ENCODE measurements around the gene TACC2.

TACC2 gene

DNA sequence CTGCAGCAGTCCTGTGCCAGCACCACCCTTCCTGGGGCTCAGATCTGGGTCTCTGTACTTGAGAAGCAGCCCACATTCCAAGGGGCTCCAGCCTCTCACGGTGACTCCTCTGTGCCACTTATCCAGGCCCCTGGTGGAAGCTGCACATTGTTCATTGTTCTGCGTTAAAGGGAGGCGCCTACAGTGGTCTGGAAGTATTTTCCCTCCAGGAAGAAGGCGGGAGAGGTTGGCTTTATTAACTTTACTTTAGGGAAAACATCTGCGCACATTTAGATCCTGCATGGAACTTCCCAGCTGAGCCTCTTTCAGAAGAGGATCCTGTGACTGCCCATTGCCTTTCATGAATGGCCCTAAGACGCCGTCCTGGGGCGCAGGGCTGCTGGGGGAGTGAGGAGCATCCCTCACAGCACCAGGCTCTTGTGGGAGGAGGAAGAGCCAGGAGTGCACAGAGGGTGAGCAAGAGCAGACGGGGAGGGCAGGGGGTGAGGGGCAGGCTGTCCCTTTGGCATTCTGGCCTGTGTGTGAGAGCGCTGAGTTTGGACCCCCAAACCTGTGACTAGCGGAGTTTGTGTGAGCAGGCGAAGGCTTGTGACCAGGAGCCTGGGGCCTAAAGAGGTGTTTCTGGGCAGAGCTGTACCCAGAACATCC is 183.5 kb downstream of the TACC2 start:
- no peak for DNase-seq

- no peak for DNase-seq
Measured at GRCh38 chr10:122173337-122173736, 184.4 kb downstream of the TACC2 start.

- DNase-seq: no peak
Measured at GRCh38 chr10:122173766-122174435, 184.9 kb downstream of the TACC2 start.

GRCh38 chr10:122176232-122177213 is 187.6 kb downstream of the TACC2 start:
- no peak for DNase-seq

- DNase-seq: no peak
Measured at GRCh38 chr10:122178655-122179054, 189.7 kb downstream of the TACC2 start.

DNA sequence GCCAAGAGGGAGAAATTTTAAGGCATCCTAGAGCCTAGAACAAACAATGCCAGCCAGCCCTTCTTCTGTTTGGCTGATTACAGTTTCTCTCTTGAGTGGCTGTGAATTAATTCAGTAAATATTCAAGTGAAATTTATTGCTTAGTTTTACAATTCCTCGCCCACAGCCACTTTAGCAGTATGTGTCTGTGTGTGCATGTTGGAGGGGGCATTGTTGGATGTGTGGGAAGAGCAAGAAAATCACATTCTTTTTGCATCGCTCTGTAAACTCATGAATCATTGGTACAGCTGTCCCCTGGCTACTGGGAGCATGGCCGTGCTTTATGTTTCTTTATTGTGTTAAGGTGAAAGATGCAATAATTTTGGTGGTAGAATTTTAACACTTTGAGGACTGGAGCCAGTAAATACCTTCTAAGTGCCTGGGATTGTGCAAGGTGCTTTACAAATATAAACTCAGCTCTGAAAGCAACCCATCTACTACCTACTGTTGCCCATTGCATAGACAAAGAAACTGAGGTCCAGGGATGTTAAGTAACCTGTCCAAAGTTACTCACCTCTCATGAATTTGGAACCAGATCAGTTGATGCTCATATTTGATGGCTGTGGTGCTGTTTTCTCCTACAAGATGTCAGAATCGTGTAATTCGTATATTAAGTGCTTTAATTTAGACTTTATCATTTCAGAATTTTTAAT is 192.2 kb downstream of the TACC2 start:
- no peak for DNase-seq

DNA sequence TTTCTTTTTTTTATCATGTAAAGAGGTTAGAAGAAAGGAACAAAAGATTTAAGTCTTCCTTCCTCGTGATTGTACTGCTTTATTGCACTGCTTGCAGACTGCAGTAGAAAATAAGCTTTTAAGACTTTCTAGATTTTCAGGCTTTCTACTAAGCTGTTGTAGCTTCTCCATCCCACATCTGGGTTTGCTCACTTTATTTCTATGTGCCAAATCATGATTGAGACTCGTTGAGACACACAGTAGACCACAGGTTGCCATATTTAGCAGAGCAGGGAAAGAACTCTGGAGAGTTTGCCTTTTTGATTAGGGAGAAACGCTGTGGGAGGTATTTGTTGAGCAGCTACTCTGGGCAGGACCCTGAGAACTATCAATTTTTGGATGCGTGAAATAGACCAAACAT is 192.9 kb downstream of the TACC2 start:
- DNase-seq: no peak

- DNase-seq: no peak
Measured at GRCh38 chr10:122182308-122182707, 193.3 kb downstream of the TACC2 start.

GRCh38 chr10:122184254-122184653 is 195.3 kb downstream of the TACC2 start:
- DNase-seq: no peak

DNA sequence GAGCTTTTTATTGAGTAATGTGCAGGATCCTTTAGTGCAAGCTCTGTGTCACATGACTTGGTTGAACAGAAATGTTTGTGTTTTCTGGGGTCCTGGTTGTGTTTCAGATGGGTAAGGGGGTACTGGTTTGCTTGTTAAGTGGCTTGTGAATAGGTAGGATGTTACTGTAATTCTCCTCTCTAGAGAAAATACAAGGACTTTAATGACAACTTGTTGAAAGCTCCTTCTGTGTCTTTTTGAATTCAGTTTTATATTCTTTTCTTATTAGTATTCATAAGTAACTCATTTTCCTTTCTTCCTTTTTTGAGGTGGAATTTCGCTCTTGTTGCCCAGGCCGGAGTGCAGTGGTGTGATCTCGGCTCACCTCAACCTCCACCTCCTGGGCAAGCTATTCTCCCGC is 196.7 kb downstream of the TACC2 start:
- no peak for DNase-seq

GRCh38 chr10:122186816-122187810 is 198.2 kb downstream of the TACC2 start:
- no peak for DNase-seq

- DNase-seq: no peak
Measured at GRCh38 chr10:122188706-122189105, 199.7 kb downstream of the TACC2 start.

DNA sequence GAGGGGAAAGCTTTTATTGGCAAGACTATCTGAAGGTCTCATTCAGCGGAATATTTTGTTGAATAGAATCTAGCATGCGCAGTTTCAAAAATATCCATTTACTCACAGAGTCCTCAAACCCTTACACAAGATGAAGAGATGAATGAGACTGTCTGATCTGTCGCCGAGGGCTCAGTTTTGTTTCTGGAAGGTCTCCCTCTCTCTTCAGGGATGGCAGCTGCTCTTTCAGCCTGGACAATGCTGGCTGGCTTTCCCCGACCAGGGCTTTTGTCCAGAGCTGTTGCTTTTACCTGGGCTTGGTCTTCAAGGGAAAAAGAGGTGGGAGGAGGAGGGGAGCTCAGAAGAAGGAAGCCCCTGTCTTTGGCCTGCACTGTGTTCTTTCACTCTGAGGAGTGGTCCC is 200.2 kb downstream of the TACC2 start:
- no peak for DNase-seq

DNA sequence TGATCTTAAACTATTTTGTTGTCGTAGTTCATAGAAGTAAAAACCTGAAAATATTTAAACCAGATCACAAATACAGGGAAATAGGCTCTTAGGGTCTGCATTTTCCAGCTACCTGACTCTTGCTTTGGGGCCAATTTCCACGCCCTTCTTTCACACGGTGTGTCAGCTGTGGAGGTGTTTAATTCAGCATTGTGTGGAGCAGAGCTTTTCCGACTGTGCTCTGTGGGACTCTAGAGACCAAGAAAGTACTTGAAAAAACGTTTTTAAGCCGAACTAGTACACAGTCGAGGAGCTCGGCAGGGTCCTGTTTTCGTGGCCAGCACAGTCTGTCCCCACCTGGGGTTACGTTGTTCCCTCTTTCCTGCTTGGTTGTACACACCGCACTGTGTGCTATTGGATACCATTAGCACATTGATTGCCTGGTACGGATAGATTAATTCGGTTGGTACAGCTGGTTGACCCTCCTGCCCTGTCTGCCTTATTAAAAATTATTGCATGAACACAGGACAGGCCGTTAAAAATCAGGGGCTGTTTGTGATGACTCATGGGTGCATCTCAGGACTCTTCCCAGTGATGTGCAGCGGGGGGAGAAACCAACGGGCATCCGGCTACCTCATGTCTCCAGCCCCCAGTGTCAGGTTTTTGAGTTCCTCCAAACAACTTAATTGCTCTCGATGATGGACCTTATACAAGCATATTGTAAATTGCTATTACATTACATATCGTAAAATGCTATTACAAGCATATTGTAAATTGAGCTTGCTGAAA is 201.4 kb downstream of the TACC2 start:
- DNase-seq: no peak

GRCh38 chr10:122191936-122192541 is 203.1 kb downstream of the TACC2 start:
- no peak for DNase-seq

DNA sequence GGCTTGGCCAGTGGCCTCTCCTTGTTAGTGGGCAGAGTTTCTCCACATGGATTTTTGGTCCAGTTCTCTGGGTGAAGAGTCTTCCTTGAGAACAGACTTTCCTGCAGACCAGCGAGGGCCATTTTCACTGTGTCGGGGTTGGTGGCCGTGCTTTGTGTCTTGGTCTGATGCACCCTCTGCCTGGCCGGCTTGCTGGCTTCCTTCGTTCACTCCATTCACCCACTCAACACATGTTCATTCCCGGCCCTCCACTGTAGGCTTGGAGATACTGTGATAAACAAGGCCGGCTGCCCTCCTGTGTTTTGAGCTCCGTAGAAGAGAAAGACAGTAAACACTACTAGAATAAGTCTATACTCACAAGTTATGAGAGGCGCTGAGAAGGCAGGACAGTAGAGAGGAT is 205.3 kb downstream of the TACC2 start:
- DNase-seq: no peak

- no peak for DNase-seq
Measured at GRCh38 chr10:122196218-122196617, 207.3 kb downstream of the TACC2 start.

DNA sequence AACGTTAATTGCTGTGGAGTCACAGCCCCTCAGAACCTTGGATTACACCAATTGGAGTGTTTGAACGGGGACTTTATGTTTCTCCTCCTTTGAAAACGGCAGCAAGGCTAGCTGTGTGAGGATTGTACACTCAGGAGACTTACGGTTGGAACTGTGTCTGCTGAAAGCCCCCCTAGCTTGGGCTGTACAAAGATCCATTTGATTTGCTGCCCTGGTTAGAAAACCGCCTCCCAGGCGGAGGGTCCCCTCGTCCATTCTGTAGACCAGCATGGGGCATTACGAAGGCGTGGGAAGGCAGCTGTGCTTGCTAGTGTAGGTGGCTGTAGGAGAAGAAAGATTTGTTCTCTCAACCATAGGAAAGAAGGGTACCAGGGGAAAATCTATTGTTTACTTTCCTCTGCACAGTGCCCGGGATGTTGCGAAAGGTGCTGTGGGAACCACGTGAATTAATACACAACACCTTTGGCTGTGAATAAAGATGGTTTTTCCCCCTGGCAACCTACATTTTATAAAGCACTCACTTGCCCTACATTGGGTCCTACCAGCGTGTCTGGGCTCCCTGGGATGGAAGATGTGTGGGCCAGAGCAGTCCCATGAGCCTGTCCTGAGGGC is 208.8 kb downstream of the TACC2 start:
- DNase-seq: no peak

DNA sequence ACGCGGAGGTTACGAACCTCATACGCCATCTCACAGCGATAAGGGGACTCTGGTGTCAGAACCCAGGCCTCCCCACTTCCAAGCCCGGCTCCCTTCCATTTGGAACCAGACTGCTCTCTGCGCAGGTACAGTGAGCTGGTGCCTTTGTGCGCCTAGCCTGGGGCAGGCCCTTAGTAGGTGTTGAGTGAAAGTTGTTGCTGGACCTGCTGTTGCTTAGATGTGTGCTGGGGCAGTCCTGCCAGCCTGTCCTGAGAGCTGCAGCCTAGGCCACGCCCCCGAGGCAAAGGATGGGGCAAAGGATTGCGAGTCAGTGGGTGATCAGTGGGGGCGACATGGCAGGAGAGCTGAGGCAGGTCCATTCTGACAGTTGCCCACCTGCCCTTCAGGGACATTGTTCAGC is 209.7 kb downstream of the TACC2 start:
- no peak for DNase-seq

GRCh38 chr10:122199070-122199469 is 210.1 kb downstream of the TACC2 start:
- no peak for DNase-seq

Measured in activated naive CD4-positive, alpha-beta T cell treated with Interleukin-2 at 50 U/mL for 16 hours (primary cell).